WTC11 (cell line): ENCODE results near the gene RBM20. TPM values are rescaled to one million over a fixed set of nuclear protein-coding genes. Genes with fewer than 3 reads are reported as not detected.

Experiments
- ATAC-seq: fragments of 200-7000 bp; cut with Tn5 transposase; 2 replicates; pipeline ENCODE4 v1.10.0; 2021; ENCODE audit warnings: mild to moderate bottlenecking, moderate library complexity
- CTCF ChIA-PET: fragments of 300-600 bp; sonication (Branson Sonifier 250); formaldehyde crosslinking; loops from one replicate; lab custom pipeline; 2021; ENCODE audit warnings: antibody characterized with exemption; lab: Charles Lee
- POLR2A ChIA-PET: fragments of 350-600 bp; sonication (Branson Sonifier 250); formaldehyde crosslinking; loops from one replicate; lab custom pipeline; 2021; ENCODE audit warnings: antibody characterized with exemption; lab: Charles Lee
- DNase-seq: peaks from one replicate; pipeline ENCODE4 v3.0.0; 2021; ENCODE audit warnings: low spot score
- H3K27ac Mint-ChIP-seq: 2 replicates; pipeline ENCODE4 v1.8.0; 2021; ENCODE audit warnings: mixed read lengths
- H3K27me3 Mint-ChIP-seq: 2 replicates; pipeline ENCODE4 v1.8.0; 2021; ENCODE audit warnings: low read depth, mild to moderate bottlenecking, moderate library complexity, mixed read lengths
- H3K36me3 Mint-ChIP-seq: 2 replicates; pipeline ENCODE4 v1.8.0; 2021; ENCODE audit warnings: mixed read lengths
- H3K4me1 Mint-ChIP-seq: 2 replicates; pipeline ENCODE4 v1.8.0; 2022; ENCODE audit warnings: mixed read lengths
- H3K4me3 Mint-ChIP-seq: 2 replicates; pipeline ENCODE4 v1.8.0; 2021; ENCODE audit warnings: mild to moderate bottlenecking, moderate library complexity, mixed read lengths
- H3K9me3 Mint-ChIP-seq: 2 replicates; pipeline ENCODE4 v1.8.0; 2021; ENCODE audit warnings: mixed read lengths
- CTCF ChIP-seq: fragments of 200-600 bp; IDR thresholded peaks from 2 replicates; pipeline ENCODE4 v1.8.0; 2022; ENCODE audit warnings: antibody characterized with exemption
- E2F5 ChIP-seq: sonication (generic); formaldehyde crosslinking; IDR thresholded peaks from 2 replicates; pipeline ENCODE4 v1.8.1; 2022; ENCODE audit warnings: mild to moderate bottlenecking, moderate library complexity, missing genetic modification reagents
- ERG ChIP-seq: fragments of 250-450 bp; sonication (Bioruptor Pico); IDR thresholded peaks from 2 replicates; pipeline ENCODE4 v1.8.0; 2021; ENCODE audit warnings: mild to moderate bottlenecking
- KAT7 ChIP-seq: sonication (generic); formaldehyde crosslinking; IDR thresholded peaks from 2 replicates; pipeline ENCODE4 v1.8.1; 2023; ENCODE audit warnings: missing genetic modification reagents, mild to moderate bottlenecking, borderline replicate concordance
- MXD4 ChIP-seq: fragments of 250-450 bp; sonication (Bioruptor Pico); IDR thresholded peaks from 2 replicates; pipeline ENCODE4 v1.8.0; 2021; ENCODE audit warnings: mild to moderate bottlenecking, moderate library complexity, borderline replicate concordance
- NFYB ChIP-seq: sonication (generic); formaldehyde crosslinking; conservative IDR thresholded peaks from 2 replicates; pipeline ENCODE4 v1.8.0; 2022; ENCODE audit warnings: low read depth, missing genetic modification reagents
- PRRX2 ChIP-seq: fragments of 250-450 bp; sonication (Bioruptor Pico); IDR thresholded peaks from 2 replicates; pipeline ENCODE4 v1.8.0; 2021; ENCODE audit warnings: mild to moderate bottlenecking
- SMAD3 ChIP-seq: sonication (generic); formaldehyde crosslinking; IDR thresholded peaks from 2 replicates; pipeline ENCODE4 v1.8.0; 2022; ENCODE audit warnings: missing genetic modification reagents, mild to moderate bottlenecking, borderline replicate concordance
- SOX15 ChIP-seq: fragments of 250-450 bp; sonication (Bioruptor Pico); IDR thresholded peaks from 2 replicates; pipeline ENCODE4 v1.9.0; 2021; ENCODE audit warnings: mild to moderate bottlenecking
- STAT6 ChIP-seq: sonication (generic); formaldehyde crosslinking; conservative IDR thresholded peaks from 2 replicates; pipeline ENCODE4 v1.8.1; 2023; ENCODE audit warnings: mild to moderate bottlenecking, low read depth, missing genetic modification reagents, moderate library complexity
- TEAD1 ChIP-seq: sonication (generic); formaldehyde crosslinking; IDR thresholded peaks from 2 replicates; pipeline ENCODE4 v1.8.0; 2022; ENCODE audit warnings: mild to moderate bottlenecking, missing genetic modification reagents
- TEAD4 ChIP-seq: sonication (generic); formaldehyde crosslinking; IDR thresholded peaks from 2 replicates; pipeline ENCODE4 v1.8.0; 2022; ENCODE audit warnings: mild to moderate bottlenecking, missing genetic modification reagents
- ZNF232 ChIP-seq: sonication (generic); formaldehyde crosslinking; IDR thresholded peaks from 2 replicates; pipeline ENCODE4 v1.8.0; 2022; ENCODE audit warnings: mild to moderate bottlenecking, missing genetic modification reagents
- ZNF317 ChIP-seq: sonication (generic); formaldehyde crosslinking; IDR thresholded peaks from 2 replicates; pipeline ENCODE4 v1.8.1; 2023; ENCODE audit warnings: low read depth, mild to moderate bottlenecking, moderate library complexity, missing genetic modification reagents, borderline replicate concordance
- ZNF416 ChIP-seq: fragments of 250-450 bp; sonication (Bioruptor Pico); IDR thresholded peaks from 2 replicates; pipeline ENCODE4 v1.9.0; 2021; ENCODE audit warnings: mild to moderate bottlenecking, inconsistent platforms
- ZNF423 ChIP-seq: fragments of 250-450 bp; sonication (Bioruptor Pico); IDR thresholded peaks from 2 replicates; pipeline ENCODE4 v2.1.2; 2022; ENCODE audit warnings: mild to moderate bottlenecking, moderate library complexity
- total RNA-seq: library from RNA; stranded (reverse); gene quantifications from 3 replicates; pipeline ENCODE4 v1.2.3, GENCODE V29; 2021

The RBM20 gene
- total RNA-seq, 1 experiment from 2014 or later: 0.52 TPM

GRCh38 chr10:110613996-110614495 is 30.1 kb upstream of the RBM20 start (continued):
- TF ChIP-seq STAT6 (CRISPR knock-in tag) (no peak), MXD4 (CRISPR knock-in tag) (no peak), ZNF423 (CRISPR knock-in tag) (no peak)

- Mint-ChIP-seq H3K4me3 (no peak overlapping the region), H3K9me3 (no peaks in the 10 kb centered on the region), H3K27ac (no peak overlapping the region), H3K36me3 (no peaks in the 10 kb centered on the region), H3K27me3 (no peaks in the 10 kb centered on the region; the same call in 1 of the 2 replicates), H3K4me1 (peaks cover 22% of the 10 kb centered on the region)
- DNase-seq: no peak
- ATAC-seq: no peak
- ChIA-PET POLR2A (no interaction called here), CTCF (interaction anchor here (1.4 kb wide), 1 partner anchor 261 kb away, joined by 3 read pairs; no protein-coding TSS in a partner anchor)
- no peak for TF ChIP-seq NFYB (CRISPR knock-in tag)
- TF ChIP-seq ZNF232: no peak
- TF ChIP-seq E2F5 (CRISPR knock-in tag): no peak
- TF ChIP-seq CTCF: no peak
- no peak for TF ChIP-seq KAT7
- no peak for TF ChIP-seq ERG (CRISPR knock-in tag)
Measured at GRCh38 chr10:110615057-110615747, 28.9 kb upstream of the RBM20 start.

GRCh38 chr10:110616493-110617033 is 27.6 kb upstream of the RBM20 start:
- TF ChIP-seq TEAD4 (CRISPR knock-in tag): no peak
- TF ChIP-seq PRRX2: no peak
- TF ChIP-seq ZNF317 (CRISPR knock-in tag): no peak
- no peak for TF ChIP-seq SMAD3 (CRISPR knock-in tag)
- no peak for TF ChIP-seq CTCF
- no peak for TF ChIP-seq STAT6 (CRISPR knock-in tag)
- no peak for TF ChIP-seq ZNF416 (CRISPR knock-in tag)
- TF ChIP-seq TEAD1 (CRISPR knock-in tag): no peak
- no peak for TF ChIP-seq SOX15 (CRISPR knock-in tag)
- Mint-ChIP-seq H3K4me3 (no peak overlapping the region), H3K9me3 (peaks cover 1% of the 10 kb centered on the region; the same call in 1 of the 2 replicates), H3K4me1 (peaks cover 9% of the 10 kb centered on the region), H3K27me3 (no peaks in the 10 kb centered on the region; the same call in 1 of the 2 replicates), H3K27ac (no peak overlapping the region), H3K36me3 (no peaks in the 10 kb centered on the region)
- ChIA-PET POLR2A (no interaction called here), CTCF (interaction anchor here (1.4 kb wide), 1 partner anchor 262 kb away, joined by 3 read pairs; no protein-coding TSS in a partner anchor)
- ATAC-seq (no peak), DNase-seq (no peak)
